Central memory CD4-positive, alpha-beta T cell (primary cell): ENCODE measurements around the gene THAP12.
"Not testable (repeated sequence)": the region's sequence is repeated elsewhere in the genome, so short reads cannot be mapped to it uniquely, and the experiment has no call there.

Experiments used
- DNase-seq: peaks from one replicate; pipeline ENCODE4 v3.0.0; 2022
- total RNA-seq, 3 experiments: gene quantifications; one replicate each; lab custom pipeline; 2026; lab: John Stamatoyannopoulos, UW

The THAP12 gene, protein sequence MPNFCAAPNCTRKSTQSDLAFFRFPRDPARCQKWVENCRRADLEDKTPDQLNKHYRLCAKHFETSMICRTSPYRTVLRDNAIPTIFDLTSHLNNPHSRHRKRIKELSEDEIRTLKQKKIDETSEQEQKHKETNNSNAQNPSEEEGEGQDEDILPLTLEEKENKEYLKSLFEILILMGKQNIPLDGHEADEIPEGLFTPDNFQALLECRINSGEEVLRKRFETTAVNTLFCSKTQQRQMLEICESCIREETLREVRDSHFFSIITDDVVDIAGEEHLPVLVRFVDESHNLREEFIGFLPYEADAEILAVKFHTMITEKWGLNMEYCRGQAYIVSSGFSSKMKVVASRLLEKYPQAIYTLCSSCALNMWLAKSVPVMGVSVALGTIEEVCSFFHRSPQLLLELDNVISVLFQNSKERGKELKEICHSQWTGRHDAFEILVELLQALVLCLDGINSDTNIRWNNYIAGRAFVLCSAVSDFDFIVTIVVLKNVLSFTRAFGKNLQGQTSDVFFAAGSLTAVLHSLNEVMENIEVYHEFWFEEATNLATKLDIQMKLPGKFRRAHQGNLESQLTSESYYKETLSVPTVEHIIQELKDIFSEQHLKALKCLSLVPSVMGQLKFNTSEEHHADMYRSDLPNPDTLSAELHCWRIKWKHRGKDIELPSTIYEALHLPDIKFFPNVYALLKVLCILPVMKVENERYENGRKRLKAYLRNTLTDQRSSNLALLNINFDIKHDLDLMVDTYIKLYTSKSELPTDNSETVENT
- total RNA-seq = 77.4 to 169 (median 150) reads per million in 3 experiments

DNA sequence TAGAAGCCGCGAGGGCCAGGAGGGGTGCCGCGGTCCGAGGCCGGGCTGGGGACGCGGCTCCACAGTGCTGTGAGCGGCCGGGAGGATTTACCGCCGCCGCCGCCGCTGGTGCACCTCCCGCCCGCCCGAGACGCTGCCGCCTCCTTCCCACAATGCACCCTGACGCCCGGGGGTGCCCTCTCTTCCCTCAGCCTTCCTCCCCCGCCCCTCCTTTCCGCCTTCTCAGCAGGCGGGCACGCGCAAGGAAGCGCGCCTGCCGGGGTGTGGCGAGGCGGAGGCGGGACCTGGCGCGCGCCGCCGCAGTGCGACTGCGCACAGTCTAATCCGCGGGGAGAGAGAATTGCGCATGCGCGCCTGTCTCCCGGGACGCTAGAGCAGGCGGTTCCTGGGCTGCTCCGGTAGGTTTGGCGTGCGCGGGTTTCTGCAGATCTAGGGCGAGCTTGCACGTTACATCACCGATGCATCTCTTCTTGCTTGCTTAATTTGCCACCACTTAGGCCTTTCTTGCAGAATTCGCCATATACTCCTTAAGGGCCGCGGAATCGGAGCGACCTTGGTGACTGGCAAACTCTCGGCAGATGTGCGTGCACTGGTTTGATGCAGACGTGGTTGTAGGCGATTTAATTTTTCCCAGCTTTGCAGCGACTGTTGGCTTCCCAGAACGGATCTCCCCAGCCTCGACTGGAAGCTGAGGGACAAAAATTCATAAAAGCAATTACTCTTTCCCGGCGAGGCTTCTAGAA lies at the start of gene THAP12, which contains the start of gene GVQW3:
Gene THAP12 (minus strand): TSS at position 156 of the 743 bp plus-strand sequence. CDS start 296 bp downstream, outside the sequence.
Gene GVQW3 (plus strand): TSS at position 347 of the 743 bp plus-strand sequence. CDS start 506 bp downstream, outside the sequence.
- peak; percentile 99 for DNase-seq

DNA sequence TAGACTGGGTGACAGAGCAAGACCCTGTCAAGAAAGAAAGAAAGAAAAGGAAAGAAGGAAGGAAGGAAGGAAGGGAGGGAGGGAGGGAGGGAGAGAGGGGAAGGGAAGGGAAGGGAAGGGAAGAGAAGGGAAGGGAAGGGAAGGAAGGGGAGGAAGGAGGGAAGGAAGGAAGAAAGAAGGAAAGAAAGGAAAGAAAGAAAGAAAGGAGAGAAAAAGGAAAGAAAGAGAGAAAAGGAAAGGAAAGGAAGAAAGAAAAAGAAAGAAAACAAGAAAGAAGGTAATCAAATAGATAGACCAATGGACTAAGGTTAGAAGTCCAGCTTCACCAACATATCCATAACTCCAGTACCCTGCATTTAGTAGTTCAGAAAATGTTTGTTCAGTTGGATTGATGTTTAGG lies 45.7 kb upstream of the THAP12 start:
- DNase-seq = no peak

DNA sequence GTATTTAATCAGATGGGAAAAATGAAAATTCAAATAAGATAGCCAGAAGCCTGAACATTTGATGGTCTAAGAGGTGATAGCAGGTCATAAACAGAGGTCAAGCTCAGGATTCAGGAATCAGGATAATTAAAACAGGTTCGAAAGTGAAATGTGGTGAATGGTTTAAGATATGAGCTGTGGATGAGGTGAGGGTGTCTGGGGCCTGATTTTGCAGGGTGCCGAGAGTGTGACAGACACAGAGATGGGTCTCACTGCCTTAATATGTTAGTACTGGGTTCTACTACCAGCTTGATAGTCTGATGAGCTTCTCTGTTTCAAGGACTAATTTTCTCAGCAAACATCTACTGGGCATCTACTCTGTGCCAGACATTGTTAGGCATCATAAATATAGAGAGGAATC lies 44.0 kb upstream of the THAP12 start:
- no peak for DNase-seq

DNA sequence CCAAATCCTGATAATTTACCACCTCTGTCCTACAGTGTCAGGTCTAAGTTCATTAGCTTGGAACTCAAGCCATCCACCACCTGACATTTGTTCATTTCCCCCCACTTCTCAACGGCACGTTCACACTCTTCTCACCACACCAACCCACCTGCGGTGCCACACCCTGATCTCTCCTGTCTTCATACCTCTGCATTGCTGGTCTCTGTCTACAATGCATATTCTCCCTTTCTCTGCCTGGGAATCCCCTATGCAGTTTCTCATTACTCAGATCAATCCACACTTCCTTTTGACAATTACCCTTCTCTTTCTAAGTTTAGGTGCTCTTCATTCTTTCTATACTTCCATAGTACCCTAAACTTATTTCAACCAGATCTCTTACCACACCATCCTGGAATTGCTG lies 43.4 kb upstream of the THAP12 start:
- DNase-seq = no peak

DNA sequence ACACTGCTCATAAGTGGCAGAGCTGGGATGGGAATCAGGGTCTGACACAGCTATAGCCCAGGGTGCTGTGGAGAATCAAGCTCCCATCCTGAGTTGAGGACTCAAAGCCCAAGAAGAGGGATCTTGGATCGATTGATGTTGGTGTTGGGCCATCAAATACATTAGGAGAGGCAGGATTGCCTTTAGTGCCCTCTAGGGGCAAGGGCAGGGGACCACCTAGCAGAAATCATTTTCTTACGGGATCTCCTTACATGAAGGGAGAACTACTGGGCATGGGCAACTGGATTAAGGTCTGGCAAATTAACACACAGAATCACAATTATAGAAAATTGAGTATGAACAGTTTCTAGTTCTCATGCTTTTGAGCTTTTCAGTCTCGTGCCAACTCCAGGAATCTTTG lies 39.0 kb upstream of the THAP12 start:
- no peak for DNase-seq

DNA sequence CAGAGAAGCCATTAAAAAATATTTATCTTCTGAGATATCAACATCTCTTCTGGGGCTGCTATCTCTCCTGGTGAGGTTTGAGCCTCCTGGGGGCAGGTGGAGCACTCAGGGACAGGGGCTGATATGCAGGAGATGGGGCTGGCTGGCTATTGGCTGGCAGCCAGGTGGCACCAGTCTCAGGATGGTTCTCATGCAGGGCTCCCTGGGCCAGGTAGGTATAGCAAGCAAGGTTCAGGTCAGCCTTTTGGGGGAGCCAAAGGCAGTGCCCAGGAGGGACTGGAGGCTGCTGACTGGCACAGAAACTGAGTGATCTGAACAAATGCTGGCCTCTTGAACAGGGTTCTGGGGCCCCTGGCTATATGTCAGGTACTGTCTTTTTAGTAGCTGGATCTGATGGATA lies 34.1 kb upstream of the THAP12 start:
- no peak for DNase-seq

DNA sequence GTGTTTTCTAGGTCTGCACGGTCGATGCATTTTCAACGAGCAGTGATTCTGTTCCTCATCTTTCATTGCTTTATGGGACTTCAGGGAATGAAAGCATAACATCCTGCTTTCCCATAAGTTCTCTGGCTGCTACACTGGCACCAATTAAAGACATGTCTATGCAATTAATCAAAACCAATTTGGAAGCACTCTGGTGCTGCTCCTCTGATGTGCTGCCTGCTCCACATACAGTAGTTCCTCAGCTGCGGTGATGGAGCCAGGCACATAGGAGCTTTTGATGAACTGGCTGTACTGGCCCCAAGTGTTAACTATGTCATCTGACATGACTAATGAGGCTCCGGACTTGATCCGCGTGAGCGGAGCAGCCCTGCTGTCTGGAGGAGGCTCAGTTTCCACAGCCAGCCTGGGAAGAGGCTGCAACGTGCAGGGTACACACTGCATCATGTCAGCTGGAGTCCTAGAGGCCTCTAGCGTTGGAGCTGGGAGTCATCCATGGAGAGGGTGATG lies 30.0 kb upstream of the THAP12 start:
- DNase-seq = no peak

DNA sequence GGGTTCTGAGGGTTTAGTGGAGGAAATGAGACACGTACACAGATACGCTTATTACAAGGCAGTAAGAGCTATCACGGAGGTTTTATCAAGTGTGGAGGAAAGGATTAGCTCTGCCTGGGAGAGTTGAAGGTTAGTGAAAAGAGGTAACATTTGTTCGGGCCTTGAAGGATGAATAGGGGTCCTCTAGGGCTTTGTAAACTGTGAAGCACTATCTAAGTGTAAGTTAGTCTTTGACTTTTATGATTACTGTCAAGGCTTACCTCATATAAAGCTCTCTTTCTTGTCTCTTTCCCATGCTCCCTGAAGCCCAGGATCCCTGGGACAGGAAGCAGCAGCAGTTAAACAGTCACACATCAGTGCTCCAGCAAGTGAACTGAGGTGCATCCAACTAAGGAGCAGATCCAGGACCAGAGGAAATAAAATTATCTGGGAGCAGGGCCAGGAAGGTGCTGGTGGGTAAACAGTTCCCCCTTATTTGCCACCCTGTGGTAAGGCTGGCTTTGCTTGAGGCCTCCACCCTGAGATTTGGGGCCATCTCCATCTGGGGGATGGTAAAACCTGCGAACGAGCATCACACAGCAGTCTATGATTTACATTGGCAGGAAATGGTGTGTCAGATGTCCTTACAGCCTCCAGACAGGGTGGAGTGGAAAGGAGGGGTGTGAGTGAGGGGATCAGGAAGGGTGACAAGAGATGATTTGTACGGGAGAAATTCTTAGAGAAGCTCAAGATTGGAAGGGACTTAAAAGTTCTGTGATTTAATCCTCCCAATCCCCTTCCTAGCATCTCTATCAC lies 27.4 kb upstream of the THAP12 start:
- no peak for DNase-seq

DNA sequence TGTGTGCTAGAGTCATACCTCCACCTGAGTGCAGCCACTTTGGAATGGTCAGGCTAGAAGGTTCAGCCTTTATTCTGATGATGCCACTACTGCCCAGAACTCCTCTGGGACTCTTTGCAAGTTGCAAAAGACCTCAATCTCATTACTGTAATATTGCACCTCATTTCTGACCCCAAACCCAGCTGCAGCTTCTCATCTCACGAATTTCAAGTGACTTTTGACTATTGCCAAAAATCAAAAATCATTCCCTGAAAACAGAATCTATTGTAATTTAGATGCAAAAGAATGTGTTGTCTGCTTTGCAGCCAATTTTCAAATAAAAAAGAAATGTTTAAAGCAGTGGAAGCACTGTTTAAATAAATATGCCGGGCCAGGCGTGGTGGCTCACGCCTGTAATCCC lies 25.4 kb upstream of the THAP12 start:
- no peak for DNase-seq

DNA sequence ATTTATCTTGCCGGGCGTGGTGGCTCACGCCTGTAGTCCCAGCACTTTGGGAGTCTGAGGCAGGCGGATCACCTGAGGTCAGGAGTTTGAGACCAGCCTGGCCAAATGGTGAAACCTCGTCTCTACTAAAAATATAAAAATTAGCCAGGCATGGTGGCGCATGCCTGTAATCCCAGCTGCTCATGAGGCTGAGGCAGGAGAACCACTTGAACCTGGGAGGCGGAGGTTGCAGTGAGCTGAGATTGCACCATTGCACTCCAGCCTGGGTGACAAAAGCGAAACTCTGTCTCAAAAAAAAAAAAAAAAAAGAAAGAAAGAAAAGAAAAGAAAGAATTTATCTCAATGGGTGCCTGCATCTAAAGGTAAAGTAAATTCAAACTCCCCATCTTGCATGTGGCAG lies 20.6 kb upstream of the THAP12 start:
- DNase-seq = not testable (repeated sequence)

DNA sequence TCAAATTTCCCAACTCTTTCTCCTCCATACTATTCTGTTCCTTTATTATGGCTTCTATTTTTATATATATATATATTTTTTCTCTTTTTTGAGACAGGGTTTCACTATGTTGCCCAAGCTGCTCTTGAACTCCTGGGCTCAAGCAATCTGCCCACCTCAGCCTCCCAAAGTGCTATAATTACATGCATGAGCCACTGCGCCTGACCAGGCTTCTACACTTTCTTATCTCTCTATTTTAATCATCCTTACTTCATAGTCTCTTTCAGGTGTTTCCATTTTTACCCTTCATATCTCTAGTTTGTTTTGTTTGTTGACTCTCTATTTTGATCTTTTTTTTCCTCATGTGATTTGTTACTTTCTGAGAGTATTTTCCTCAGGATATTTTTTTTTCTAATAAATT lies 20.0 kb upstream of the THAP12 start:
- no peak for DNase-seq

DNA sequence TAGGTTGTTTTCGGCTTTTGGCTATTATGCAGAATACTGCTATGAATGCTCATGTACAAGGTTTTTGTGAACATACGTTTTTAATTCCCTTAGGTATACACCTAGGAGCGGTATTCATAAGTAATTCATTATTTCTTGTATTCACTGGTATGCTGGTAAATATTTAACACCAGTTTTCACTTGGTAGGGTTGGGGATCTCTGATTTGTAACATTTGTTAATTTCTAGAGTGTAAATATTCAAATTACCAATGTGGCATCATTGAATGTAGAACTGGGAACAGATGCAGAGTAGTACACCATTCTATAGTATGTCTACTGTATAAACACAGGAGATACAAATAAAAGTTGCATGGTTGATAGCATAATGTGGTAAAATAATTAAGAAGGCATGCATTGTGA lies 16.5 kb upstream of the THAP12 start:
- no peak for DNase-seq

DNA sequence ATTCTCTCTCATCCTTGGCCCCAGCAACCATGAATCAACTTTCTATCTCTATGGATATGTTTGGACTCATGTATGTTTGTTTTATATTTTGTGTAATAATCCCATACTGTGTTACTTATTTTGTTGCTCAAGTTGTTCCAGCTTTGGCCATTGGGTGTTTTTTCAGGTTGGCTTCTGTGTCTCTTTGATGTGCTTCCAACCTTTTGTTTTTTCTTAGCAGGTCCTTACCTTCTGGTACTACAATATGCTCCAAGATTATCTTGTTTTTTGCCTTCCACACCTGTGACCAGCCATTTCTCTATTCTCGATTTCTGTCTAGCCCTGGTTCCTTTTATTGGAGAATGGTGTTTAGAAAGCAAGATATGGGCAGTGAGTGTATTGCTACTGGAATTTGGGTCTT lies 14.4 kb upstream of the THAP12 start:
- DNase-seq = no peak

DNA sequence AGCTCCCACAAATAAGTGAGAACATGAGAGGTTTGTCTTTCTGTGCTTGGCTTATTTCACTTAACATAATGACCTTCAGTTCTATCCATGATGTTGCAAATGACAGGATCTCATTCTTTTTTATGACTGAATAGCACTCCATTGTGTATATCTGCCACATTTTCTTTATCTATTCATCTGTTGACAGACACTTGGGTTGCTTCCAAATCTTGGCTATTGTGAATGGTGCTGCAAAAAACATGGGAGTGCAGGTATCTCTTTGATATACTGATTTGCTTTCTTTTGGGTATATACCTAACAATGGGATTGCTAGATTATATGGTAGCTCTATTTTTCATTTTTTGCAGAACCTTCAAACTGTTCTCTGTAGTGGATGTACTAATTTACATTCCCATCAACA lies 13.5 kb upstream of the THAP12 start:
- no peak for DNase-seq

DNA sequence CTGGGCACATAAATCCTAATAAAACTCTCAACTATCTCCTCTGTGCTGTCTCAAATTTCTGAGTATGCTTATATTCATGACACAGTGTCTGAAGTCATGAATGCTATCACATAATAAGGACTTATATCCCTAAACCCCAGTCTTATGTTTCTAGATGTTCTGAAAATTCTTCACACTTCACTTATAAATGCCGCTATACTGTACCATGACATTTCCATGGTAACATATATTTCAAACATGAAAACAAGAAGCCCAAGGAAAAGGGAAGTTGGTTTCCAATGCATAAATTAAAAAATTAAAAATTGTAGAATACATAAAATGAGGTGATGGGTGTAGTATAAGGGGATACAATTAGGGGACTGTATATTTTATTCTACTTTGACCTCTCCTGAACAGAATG lies 11.9 kb upstream of the THAP12 start:
- DNase-seq = no peak

DNA sequence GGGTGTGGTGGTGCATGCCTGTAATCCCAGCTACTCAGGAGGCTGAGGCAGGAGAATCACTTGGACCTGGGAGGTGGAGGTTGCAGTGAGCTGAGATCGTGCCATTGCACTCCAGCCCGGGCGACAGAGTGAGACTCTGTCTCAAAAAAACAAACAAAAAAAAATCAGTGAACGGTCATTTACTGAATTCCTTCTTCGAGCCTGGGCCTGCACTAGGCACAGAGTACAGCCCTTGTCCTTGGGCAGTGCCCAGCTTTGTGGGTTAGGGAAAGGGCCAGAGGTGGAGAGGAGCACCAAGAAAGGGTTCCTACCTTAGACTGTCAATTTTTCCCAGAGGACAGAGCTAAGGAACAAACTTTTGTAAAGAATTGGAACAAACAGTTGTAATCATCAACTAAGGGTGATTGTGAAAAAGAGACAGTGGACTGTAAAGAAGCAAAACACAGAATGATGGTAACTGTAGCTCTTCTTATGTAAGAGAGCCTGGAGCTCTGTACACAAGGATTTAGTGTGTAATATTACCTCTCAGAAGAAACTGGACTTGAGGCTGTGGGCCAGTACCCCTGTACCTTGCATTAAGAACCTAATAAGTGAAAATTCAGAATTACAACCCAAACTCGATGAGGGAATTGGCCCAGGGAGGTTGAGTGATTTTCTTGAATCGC lies 11.0 kb upstream of the THAP12 start:
- DNase-seq = no peak

DNA sequence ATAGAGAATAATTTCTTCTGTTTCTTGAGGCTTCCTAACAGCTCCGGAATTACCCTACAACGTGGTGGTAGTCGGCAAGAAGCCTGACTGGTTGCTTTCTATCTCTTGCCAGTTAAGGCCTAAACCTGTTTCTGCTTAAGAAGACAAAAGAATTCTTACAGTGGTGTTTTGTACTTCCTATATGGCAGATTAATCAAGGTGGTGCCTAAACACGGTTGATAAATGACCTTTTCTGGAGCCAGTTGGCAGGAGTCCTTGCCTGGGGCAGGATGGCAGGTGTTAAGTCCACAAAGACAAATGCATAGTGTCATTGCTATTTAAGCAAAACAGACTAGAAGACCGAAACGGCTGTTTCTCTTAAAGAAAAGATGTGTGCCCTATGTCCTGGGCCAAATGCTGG lies 10.1 kb upstream of the THAP12 start:
- DNase-seq = no peak

DNA sequence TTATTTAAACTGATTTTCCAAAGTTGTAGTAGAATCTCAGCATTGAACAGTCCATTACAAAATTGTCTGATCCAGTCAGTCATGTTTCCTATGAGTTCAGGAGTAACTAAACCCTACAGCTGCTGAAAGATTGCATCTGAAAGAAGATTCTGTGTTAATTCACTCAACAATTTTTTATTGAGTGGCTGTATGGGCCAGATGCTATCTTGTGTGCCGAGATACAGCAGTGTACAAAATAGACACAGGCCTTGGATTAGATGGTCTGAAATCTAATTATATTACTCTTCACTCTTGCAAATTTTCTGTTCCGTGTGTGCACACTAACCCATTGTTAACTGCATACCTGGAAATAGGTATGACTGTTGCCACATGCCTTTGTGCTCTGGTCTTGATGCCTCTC lies 7.5 kb upstream of the THAP12 start:
- no peak for DNase-seq

DNA sequence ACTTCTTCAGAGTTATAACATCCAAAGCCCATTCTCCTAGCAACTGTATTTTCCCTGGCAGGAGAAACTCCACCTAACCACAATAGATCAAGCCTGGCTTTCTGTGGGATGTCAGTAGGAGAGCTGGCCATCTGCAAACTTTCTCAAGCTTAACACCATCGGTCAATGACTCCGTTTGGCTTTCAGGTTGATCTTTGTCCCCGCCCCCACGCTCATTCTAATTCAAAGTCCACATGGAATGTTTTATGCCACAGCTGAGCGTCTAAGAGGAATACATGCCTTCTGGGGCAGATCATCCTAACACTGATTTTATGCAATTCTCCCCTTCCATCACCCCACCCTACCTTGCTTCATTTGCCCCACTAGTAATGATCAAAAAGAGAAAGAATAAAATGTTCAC lies 5.0 kb upstream of the THAP12 start:
- DNase-seq = no peak

DNA sequence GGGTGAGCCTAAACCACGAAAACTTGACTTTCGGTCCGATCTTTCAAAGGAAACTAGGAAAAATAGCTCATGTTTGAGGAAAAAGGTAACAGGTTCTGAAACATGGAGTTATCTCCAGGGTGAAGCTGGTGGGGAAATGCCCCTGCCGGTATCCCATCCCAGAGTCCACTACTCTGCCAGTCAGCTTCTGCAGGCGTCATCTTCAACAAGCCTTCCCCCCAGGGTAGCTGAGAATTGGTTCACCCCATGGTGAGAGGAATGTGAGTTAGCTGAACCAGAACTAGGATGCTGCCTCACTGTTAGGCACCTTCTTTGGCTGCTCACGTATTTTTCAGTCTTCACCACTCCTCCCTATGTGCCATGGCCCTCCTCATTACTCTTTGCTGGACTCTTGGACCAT lies 1.3 kb upstream of the THAP12 start:
- DNase-seq = no peak

DNA sequence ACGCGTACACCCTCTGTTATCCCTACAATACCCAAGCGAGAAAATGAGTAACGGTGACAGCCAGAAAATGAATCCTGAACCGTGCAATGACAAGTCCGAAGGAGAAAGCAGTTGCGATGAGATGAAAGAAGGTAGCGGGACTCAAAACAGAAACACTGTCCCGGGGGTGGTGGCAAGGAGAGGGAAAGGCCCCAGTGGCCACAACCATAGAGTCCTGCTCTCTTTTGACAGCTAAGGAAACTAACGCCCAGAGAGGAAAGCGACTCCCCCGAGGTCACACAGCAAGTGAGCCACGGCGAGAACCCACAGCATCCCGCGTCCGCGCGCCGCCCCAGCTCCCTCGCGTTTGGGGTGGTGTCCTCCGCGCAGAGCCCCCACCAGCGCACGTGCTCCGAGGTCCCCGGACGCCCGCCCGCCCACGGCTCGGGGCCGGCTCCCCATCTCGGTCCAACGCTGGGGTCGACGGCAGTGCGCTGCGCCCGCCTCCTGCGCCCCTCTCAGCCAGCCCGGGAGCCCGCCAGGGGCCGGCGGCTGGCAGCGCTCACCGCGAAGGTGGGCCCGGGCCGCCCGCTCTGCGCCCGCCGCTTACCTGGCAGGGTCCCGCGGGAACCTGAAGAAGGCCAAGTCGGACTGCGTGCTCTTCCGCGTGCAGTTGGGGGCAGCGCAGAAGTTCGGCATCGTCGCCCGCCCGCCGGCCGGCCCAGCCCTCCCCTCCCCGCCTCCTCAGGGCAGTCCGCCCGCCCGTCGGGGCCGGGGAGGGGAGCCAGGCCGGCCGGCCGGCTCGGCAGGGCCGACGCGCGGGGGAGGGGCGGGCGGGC lies 564 bp downstream of the THAP12 start:
- DNase-seq = peak; percentile 36
